Caco-2 (cell line): ENCODE measurements around the gene KCNK13. TPM values are rescaled to one million over a fixed set of nuclear protein-coding genes. Genes with fewer than 3 reads are reported as not detected.
"Not testable (repeated sequence)": the region's sequence is repeated elsewhere in the genome, so short reads cannot be mapped to it uniquely, and the experiment has no call there.

Source experiments
- BruUV-seq: library from RNA; stranded (reverse); fragments of 400-500 nt; replicated peaks from 2 replicates; lab custom pipeline; 2021; lab: Mats Ljungman, UMichigan
- CTCF ChIA-PET: fragments of 300-600 bp; sonication (Branson Sonifier 250); formaldehyde crosslinking; loops from one replicate; lab custom pipeline; 2022; ENCODE audit warnings: antibody characterized with exemption; lab: Charles Lee
- POLR2A ChIA-PET: fragments of 300-600 bp; sonication (Branson Sonifier 250); formaldehyde crosslinking; loops from one replicate; lab custom pipeline; 2022; ENCODE audit warnings: antibody characterized with exemption; lab: Charles Lee
- DNase-seq, 2 experiments: peaks; one replicate each; pipeline versions ENCODE4 v3.0.0 to v3.0.0-alpha.2; 2020 to 2022
- H3K27me3 ChIP-seq: replicated peaks from 2 replicates; pipeline ENCODE4 v1.6.0; 2011; ENCODE audit warnings: low read length; ENCODE audit not compliant: control insufficient read depth, insufficient read depth
- H3K36me3 ChIP-seq: 2 replicates; pipeline ENCODE4 v1.5.1; 2011; ENCODE audit warnings: low read length; ENCODE audit not compliant: control insufficient read depth, insufficient read depth
- H3K4me1 ChIP-seq: fragments of 250-450 bp; sonication (Bioruptor Pico); 2 replicates; pipeline ENCODE4 v1.5.1; 2020; ENCODE audit warnings: mild to moderate bottlenecking
- H3K4me3 ChIP-seq: 2 replicates; pipeline ENCODE4 v1.5.1; 2011; ENCODE audit warnings: low read depth, mild to moderate bottlenecking, control low read depth, low read length
- H3K9me3 ChIP-seq: fragments of 250-450 bp; sonication (Bioruptor Pico); 2 replicates; pipeline ENCODE4 v1.5.1; 2020; ENCODE audit warnings: mild to moderate bottlenecking, moderate library complexity
- H3K27ac Mint-ChIP-seq: one replicate; pipeline ENCODE4 v1.8.0; 2022; ENCODE audit warnings: mixed read lengths; ENCODE audit not compliant: unreplicated experiment
- H3K27me3 Mint-ChIP-seq: one replicate; pipeline ENCODE4 v1.8.0; 2022; ENCODE audit warnings: mixed read lengths; ENCODE audit not compliant: insufficient read depth, unreplicated experiment
- H3K36me3 Mint-ChIP-seq: one replicate; pipeline ENCODE4 v1.8.0; 2022; ENCODE audit warnings: mild to moderate bottlenecking, mixed read lengths; ENCODE audit not compliant: insufficient read depth, unreplicated experiment
- H3K4me1 Mint-ChIP-seq: one replicate; pipeline ENCODE4 v1.8.0; 2022; ENCODE audit warnings: low read depth, mixed read lengths; ENCODE audit not compliant: unreplicated experiment
- H3K4me3 Mint-ChIP-seq: one replicate; pipeline ENCODE4 v1.8.0; 2022; ENCODE audit warnings: mild to moderate bottlenecking, moderate library complexity, mixed read lengths; ENCODE audit not compliant: unreplicated experiment
- H3K9me3 Mint-ChIP-seq: one replicate; pipeline ENCODE4 v1.8.0; 2022; ENCODE audit warnings: mixed read lengths; ENCODE audit not compliant: unreplicated experiment
- CTCF ChIP-seq, 2 experiments: fragments of 200-600 bp in 1 of 2; IDR thresholded peaks; 1 replicate in 1 of 2; 2 replicates in 1 of 2; pipeline versions ENCODE4 v1.5.1 to v1.8.0; 2011 to 2022; ENCODE audit warnings: antibody characterized with exemption in 1 of 2, control low read depth in 1 of 2, inconsistent platforms in 1 of 2, low read depth in 1 of 2, low read length in 1 of 2, mild to moderate bottlenecking in 1 of 2, moderate library complexity in 1 of 2; ENCODE audit not compliant: insufficient read depth in 1 of 2, severe bottlenecking in 1 of 2, unreplicated experiment in 1 of 2
- intact Hi-C: fragments of 100-400 bp; cut with micrococcal nuclease; formaldehyde crosslinking; loops from one replicate; pipeline ENCODE4 v1.10.0; 2022; ENCODE audit not compliant: unreplicated experiment
- total RNA-seq: library from RNA; stranded (reverse); gene quantifications from 2 replicates; pipeline ENCODE4 v1.2.3, GENCODE V29; 2022

Gene KCNK13
- total RNA-seq, 1 experiment from 2014 or later = not detected

- intact Hi-C loops = no loop called here
- no peak for DNase-seq
- H3K27ac Mint-ChIP-seq = no peak overlapping the region
- ChIA-PET POLR2A (no interaction called here), CTCF (no interaction called here)
- Histone ChIP-seq H3K4me3 (no peak overlapping the region), H3K27me3 (no peaks in the 10 kb centered on the region), H3K9me3 (peaks cover 5% of the 10 kb centered on the region; the same call in 1 of the 2 replicates), H3K4me1 (no peaks in the 10 kb centered on the region), H3K36me3 (no peaks in the 10 kb centered on the region)
- H3K4me1 Mint-ChIP-seq = no peaks in the 10 kb centered on the region
- H3K9me3 Mint-ChIP-seq = no peaks in the 10 kb centered on the region
- H3K27me3 Mint-ChIP-seq = no peaks in the 10 kb centered on the region
- no peak for TF ChIP-seq CTCF (IDR thresholded peaks at IDR 0.05; ENCODE audit: insufficient read depth in 1 of 2, low read depth in 1 of 2, low read length in 1 of 2, severe bottlenecking in 1 of 2, unreplicated experiment in 1 of 2)
- no peaks in the 10 kb centered on the region for H3K36me3 Mint-ChIP-seq
- no TSS peak for BruUV-seq
- no peak overlapping the region for H3K4me3 Mint-ChIP-seq
Measured at GRCh38 chr14:90204516-90204915, 142.7 kb downstream of the KCNK13 start.

- H3K4me3 ChIP-seq = no peak overlapping the region
- no peak overlapping the region for H3K4me3 Mint-ChIP-seq
- H3K27ac Mint-ChIP-seq = no peak overlapping the region
- ChIA-PET POLR2A (no interaction called here), CTCF (no interaction called here)
- H3K27me3 Mint-ChIP-seq = peaks cover 4% of the 10 kb centered on the region
- DNase-seq = no peak
- intact Hi-C loops = no loop called here
- no TSS peak for BruUV-seq
- no peak for TF ChIP-seq CTCF (IDR thresholded peaks at IDR 0.05; ENCODE audit: insufficient read depth in 1 of 2, low read depth in 1 of 2, low read length in 1 of 2, severe bottlenecking in 1 of 2, unreplicated experiment in 1 of 2)
- no peaks in the 10 kb centered on the region for H3K4me1 Mint-ChIP-seq
- H3K4me1 ChIP-seq = no peaks in the 10 kb centered on the region
- H3K36me3 Mint-ChIP-seq = no peaks in the 10 kb centered on the region
- H3K27me3 ChIP-seq = no peaks in the 10 kb centered on the region
- no peaks in the 10 kb centered on the region for H3K9me3 ChIP-seq
- H3K36me3 ChIP-seq = no peaks in the 10 kb centered on the region
- peaks cover 24% of the 10 kb centered on the region for H3K9me3 Mint-ChIP-seq
Measured at GRCh38 chr14:90213099-90213748, 151.4 kb downstream of the KCNK13 start.

GRCh38 chr14:90228478-90228877 is 166.7 kb downstream of the KCNK13 start:
- Histone ChIP-seq H3K9me3 (no peaks in the 10 kb centered on the region), H3K4me3 (no peak overlapping the region), H3K4me1 (no peaks in the 10 kb centered on the region), H3K27me3 (no peaks in the 10 kb centered on the region), H3K36me3 (no peaks in the 10 kb centered on the region)
- peaks cover 9% of the 10 kb centered on the region for H3K9me3 Mint-ChIP-seq
- CTCF ChIA-PET = no interaction called here
- POLR2A ChIA-PET = no interaction called here
- intact Hi-C loops = no loop called here
- H3K4me3 Mint-ChIP-seq = no peak overlapping the region
- H3K36me3 Mint-ChIP-seq = no peaks in the 10 kb centered on the region
- BruUV-seq = no TSS peak
- no peak overlapping the region for H3K27ac Mint-ChIP-seq
- no peaks in the 10 kb centered on the region for H3K4me1 Mint-ChIP-seq
- no peak for DNase-seq
- peaks cover 18% of the 10 kb centered on the region for H3K27me3 Mint-ChIP-seq
- no peak for TF ChIP-seq CTCF (IDR thresholded peaks at IDR 0.05; ENCODE audit: insufficient read depth in 1 of 2, low read depth in 1 of 2, low read length in 1 of 2, severe bottlenecking in 1 of 2, unreplicated experiment in 1 of 2)

- BruUV-seq, CTCF ChIA-PET: not testable (repeated sequence)
Measured at GRCh38 chr14:90229942-90230341, 168.1 kb downstream of the KCNK13 start.

More at GRCh38 chr14:90229942-90230341, 168.1 kb downstream of the KCNK13 start:
- H3K4me1 Mint-ChIP-seq, H3K27ac Mint-ChIP-seq, H3K4me1 ChIP-seq, DNase-seq, H3K4me3 ChIP-seq, H3K27me3 ChIP-seq, intact Hi-C loops, POLR2A ChIA-PET, H3K9me3 Mint-ChIP-seq, H3K4me3 Mint-ChIP-seq, H3K36me3 Mint-ChIP-seq, H3K36me3 ChIP-seq, H3K9me3 ChIP-seq: not testable (repeated sequence)
- H3K27me3 Mint-ChIP-seq = peaks cover 12% of the 10 kb centered on the region
